AG08395 (cell line): ENCODE results near the gene ZNF584.
"Not testable (repeated sequence)": the region's sequence is repeated elsewhere in the genome, so short reads cannot be mapped to it uniquely, and the experiment has no call there.

ENCODE experiments used
- DNase-seq: peaks from one replicate; pipeline ENCODE4 v3.0.0; 2012; ENCODE audit warnings: mixed read lengths, low spot score

The ZNF584 gene

GRCh38 chr19:58403920-58404478 is 4.5 kb upstream of the ZNF584 start:
- DNase-seq = not testable (repeated sequence)

GRCh38 chr19:58406818-58407657 is 1.4 kb upstream of the ZNF584 start:
- no peak for DNase-seq

DNA sequence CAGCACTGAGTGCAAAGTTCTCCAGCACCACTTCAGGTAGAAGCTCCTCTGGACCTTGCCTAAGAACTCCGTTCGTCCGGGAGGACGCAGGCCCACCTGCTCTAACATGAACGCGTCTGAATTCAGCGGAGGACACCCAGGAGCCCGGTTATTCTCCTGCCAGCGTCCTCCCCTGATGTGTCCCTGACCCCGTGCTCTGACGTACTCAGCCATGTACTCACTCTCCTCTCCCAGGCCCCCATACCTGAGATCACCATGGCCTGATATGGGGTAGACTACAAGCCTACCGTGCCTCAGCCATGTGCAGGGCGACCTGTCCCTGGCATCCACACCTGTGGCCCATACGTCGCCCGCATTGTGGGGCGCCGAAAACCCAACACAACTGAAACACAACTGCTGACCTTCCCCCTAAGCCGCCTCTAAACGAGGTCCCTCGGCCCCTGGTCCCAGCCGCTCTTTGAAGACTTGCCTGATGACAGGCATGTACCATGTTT is 744 bp upstream of the ZNF584 start:
- DNase-seq = no peak

- DNase-seq = peak; percentile 37
These were observed 751 bp downstream of the ZNF584 start for GRCh38 chr19:58409010-58409790.

DNA sequence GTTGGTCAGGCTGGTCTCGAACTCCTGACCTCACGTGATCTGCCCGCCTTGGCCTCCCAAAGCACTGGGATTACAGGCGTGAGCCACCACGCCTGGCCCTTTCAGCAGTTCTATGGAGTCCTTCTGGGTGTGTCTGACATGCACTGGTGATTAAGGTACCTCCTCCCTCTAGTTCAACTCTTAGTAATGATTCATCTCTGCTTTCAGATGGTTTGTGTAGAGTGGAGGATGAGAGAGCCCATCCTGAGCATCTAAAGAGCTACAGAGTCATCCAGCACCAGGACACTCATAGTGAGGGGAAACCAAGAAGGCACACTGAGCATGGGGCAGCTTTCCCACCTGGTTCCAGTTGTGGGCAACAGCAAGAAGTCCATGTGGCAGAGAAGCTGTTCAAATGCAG is 8.2 kb downstream of the ZNF584 start:
- DNase-seq = no peak

DNA sequence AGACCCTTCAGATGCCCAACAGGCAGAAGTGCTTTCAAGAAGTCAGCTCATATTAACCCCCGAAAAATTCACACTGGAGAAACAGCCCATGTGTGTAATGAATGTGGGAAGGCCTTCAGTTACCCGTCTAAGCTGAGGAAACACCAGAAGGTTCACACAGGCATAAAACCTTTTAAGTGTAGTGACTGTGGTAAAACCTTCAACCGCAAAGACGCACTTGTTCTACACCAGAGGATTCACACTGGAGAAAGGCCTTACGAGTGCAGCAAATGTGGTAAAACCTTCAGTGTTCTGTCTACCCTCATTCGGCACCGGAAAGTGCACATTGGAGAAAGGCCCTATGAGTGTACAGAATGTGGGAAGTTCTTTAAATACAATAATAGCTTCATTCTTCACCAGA is 8.6 kb downstream of the ZNF584 start:
- no peak for DNase-seq

DNA sequence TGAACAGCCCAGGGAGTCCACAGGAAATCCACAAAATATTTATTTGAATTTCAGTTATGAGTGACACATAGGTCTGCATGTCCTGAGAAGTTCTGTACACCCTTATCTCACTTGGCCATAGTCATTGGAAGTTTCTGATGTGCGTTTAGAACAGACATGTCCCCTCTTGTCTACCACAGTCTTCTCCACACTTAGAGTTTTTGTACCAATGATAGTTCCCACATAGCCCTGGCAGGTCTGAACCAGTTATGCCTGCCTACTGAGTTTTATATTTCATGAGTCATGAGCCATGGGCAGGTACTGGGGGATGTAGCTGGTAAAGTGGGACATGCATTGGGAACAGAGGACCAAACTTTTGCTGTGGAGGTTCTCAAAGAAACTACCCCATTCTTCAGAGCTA is 20.2 kb downstream of the ZNF584 start:
- DNase-seq = no peak

GRCh38 chr19:58429745-58430144 is 21.3 kb downstream of the ZNF584 start:
- DNase-seq = no peak

DNA sequence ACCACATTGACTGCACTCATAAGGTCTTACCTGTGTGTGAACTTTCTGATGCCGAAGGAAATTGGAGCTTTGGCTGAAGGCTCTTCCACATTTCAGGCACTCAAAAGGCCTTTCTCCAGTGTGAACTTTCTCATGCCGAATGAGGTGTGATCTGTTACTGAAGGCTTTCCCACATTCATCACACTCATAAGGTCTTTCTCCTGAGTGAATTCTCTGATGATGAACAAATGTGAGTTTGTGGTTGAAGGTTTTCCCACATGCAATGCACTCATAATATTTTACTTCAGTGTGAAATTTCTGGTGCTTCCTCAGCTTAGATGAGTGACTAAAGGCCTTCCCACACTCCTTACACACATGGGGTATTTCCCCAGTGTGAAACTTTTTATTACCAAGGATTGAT is 25.8 kb downstream of the ZNF584 start:
- no peak for DNase-seq

GRCh38 chr19:58439576-58440554 is 31.4 kb downstream of the ZNF584 start, which contains the start of gene ZNF132:
TSS of gene ZNF132 (minus strand) at chr19:58440153. CDS start at chr19:58439821, 332 bp downstream.
- DNase-seq = peak; percentile 99

DNA sequence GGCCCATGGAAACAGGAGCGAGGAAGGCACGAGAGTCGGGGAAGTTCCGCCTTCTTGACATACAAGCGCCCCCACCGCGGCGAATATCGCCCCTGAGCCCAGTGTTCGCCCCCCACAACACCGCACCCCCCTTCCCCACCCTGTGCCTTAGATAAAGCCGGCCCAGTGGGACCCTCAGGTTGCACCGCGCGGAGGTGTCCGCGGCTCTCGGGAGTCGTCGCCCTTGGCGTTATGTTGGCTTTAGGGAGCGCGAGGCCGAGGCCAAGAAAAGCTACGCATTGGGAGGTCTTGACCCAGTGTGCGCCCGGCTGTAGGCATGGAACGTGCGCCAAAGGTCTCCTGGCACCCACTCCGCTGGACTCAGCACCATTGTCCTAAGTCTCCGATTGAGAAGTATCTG is 32.1 kb downstream of the ZNF584 start:
- no peak for DNase-seq

GRCh38 chr19:58442986-58443385 is 34.5 kb downstream of the ZNF584 start:
- not testable (repeated sequence) for DNase-seq

DNA sequence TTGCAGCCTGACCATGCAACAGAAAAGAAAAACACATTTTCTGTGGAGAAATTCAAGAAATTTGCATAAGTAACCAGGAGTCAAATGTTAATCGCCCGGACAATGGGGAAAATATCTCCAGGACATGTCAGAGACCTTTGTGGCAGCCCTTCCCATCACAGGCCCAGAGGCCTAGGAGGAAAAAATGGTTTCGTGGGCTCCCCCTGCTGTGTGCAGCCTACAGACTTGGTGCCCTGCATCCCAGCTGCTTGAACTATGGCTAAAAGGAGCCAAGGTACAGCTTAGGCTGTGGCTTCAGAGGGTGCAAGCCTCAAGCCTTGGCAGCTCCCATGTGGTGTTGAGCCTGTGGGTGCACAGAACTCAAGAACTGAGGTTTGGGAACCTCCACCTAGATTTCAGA is 40.4 kb downstream of the ZNF584 start:
- DNase-seq = not testable (repeated sequence)

- DNase-seq = not testable (repeated sequence)
These were observed 41.5 kb downstream of the ZNF584 start for GRCh38 chr19:58449980-58450379.

- no peak for DNase-seq
These were observed 42.5 kb downstream of the ZNF584 start for GRCh38 chr19:58450856-58451357.

DNA sequence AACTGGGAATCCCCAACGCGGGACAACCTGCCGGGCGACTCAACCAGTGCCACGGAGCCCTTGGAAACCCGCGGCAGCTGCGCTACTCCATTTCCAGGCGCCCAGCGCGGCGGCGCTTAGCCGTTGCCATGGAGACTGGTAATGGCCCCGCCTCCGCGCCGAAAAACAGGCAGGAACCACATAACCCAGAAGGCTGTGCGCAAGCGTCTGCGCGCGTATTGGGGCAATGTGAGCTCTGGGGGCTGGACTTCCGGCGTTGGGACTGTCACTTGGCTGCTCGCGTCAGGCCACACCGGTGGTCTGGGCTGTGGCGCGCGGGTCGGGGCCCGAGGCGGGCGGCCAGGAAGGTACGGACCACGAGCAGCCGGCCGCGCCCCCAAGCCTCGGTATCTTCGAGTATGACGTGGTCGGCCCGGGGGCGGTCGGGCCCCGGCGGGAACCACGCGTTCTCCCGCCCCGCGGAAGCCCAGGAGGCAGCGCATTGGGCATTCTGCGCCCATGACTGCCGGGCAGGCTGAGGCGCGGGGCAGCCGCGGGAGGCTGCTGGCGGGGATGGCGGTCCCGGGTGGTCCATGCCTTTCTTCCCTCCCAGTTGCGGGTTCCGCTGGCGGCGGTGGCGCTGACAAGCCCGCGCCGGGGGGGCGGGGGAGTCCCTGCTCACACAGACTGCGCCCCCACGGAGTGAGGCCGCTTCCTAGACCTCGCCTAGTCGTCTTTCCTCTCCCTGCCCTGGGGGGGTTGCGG is 43.1 kb downstream of the ZNF584 start, which contains the start of gene ZNF324B:
Gene ZNF324B (plus strand): TSS at position 265 of the 744 bp plus-strand sequence. CDS start 2,080 bp downstream, outside the sequence.
- DNase-seq = peak; percentile 98

DNA sequence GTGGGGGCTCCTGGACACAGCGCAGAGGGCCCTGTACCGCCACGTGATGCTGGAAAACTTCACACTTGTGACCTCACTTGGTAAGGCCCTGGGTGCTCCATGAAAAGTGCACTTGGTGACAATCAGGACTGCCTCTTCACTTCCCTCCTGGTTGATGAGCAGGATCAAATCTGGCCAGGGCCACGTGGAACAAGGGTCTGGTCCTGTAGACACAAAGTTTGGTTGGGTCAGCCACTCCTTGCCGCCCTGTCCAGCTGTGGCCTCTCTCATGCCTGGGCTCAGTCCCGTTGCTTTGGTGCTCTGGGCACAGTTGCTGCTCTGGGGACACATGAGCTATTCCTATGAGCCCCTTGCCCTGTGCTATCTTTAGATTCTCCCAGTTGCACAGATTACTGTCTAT is 45.3 kb downstream of the ZNF584 start:
- no peak for DNase-seq

GRCh38 chr19:58455306-58455705 is 46.9 kb downstream of the ZNF584 start:
- no peak for DNase-seq

GRCh38 chr19:58456111-58456510 is 47.7 kb downstream of the ZNF584 start:
- DNase-seq = no peak

DNA sequence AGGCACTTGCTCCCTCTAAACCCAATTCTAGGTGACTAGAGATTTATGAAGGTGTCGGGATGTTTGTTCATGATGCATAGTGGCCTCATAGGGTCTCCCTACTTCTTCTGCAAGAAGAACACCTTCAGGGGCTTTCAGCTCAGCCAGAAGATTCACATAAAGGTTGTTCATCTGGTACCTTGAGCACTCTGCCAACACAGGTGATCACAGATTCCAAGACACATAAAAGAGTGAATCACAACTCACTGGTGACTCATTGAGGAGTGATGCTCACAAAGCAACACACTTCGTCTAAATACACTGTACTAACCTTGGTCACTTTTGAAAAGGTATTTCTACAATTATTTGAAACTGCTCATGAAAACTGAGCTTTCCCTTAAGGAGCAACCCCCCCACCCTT is 51.6 kb downstream of the ZNF584 start:
- DNase-seq = no peak
